Suprapubic skin (tissue), 3 donors: ENCODE data around the gene TRAPPC10.

Experiments
- CTCF ChIP-seq, 2 donors: fragments of 200-600 bp in 1 of 2; fragments of 450-650 bp in 1 of 2; sonication (generic) in 1 of 2; IDR thresholded peaks; one replicate each; pipeline ENCODE4 v1.5.1; 2016 to 2019; ENCODE audit warnings: antibody characterized with exemption in 2 of 2, mild to moderate bottlenecking in 1 of 2, moderate library complexity in 1 of 2
- POLR2A ChIP-seq, 2 donors: fragments of 450-650 bp; IDR thresholded peaks; one replicate each; pipeline ENCODE4 v1.6.1; 2017; ENCODE audit warnings: antibody characterized with exemption in 2 of 2, mild to moderate bottlenecking in 2 of 2, moderate library complexity in 2 of 2

DNA sequence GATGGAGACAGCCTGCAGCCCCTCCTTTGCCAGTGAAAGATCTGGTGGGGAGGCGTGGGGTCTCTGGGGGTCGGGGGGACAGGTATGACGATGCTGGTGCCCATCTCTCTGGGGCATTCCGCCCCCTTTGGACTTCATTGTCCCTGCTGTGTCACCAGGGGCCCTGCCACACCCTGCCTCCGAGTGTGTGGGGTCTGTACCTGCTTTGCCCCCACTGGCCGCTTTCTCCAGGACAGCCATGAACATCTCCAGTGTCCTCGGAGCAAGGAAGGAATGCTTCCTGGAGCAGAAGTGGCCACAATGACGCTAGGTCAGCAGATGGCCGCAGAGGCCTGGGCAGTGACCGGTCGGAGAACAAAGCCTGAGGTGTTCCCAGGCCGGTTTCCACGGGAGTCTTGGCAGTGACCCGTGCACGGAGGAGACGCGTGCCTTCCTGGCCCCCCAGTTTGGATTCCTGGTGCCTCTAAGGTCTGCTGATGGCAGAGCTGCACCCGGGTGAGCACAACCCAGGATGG lies 18.6 kb upstream of the TRAPPC10 start:
- TF ChIP-seq CTCF (IDR thresholded peaks at IDR 0.05) (no peak), POLR2A (IDR thresholded peaks at IDR 0.05) (no peak)
